H1 (cell line): ENCODE data around the gene PKDREJ.

Experiments used
- CBX5 ChIP-seq: fragments of 300-800, 300-1000 bp; sonication (generic); IDR thresholded peaks from 2 replicates; pipeline ENCODE4 v1.7.1; 2016; ENCODE audit warnings: antibody characterized with exemption, low read length, low read depth
- CTCF ChIP-seq, 3 experiments: IDR thresholded peaks; 1 replicate in 2 of 3; 2 replicates in 1 of 3; pipeline versions ENCODE4 v1.5.1 to v1.6.1; 2011; ENCODE audit warnings: low read length in 3 of 3, mild to moderate bottlenecking in 3 of 3, inconsistent platforms in 2 of 3, low read depth in 1 of 3, moderate library complexity in 1 of 3; ENCODE audit not compliant: insufficient read depth in 1 of 3; ENCODE audit errors: control extremely low read depth in 1 of 3
- EP300 ChIP-seq, 2 experiments: IDR thresholded peaks; 1 replicate in 1 of 2; 2 replicates in 1 of 2; pipeline ENCODE4 v1.6.1; 2011 to 2012; ENCODE audit warnings: low read depth in 2 of 2, low read length in 2 of 2, mild to moderate bottlenecking in 2 of 2, borderline replicate concordance in 1 of 2, inconsistent platforms in 1 of 2, moderate library complexity in 1 of 2
- EZH2 ChIP-seq: fragments of 200-600 bp; sonication (generic); IDR thresholded peaks from 2 replicates; pipeline ENCODE4 v1.7.1; 2012; ENCODE audit warnings: low read depth, mild to moderate bottlenecking, moderate library complexity, low read length, inconsistent platforms; ENCODE audit not compliant: severe bottlenecking
- POLR2A ChIP-seq, 2 experiments: IDR thresholded peaks; 1 replicate in 1 of 2; 2 replicates in 1 of 2; pipeline ENCODE4 v1.6.1; 2011; ENCODE audit warnings: low read depth in 2 of 2, low read length in 2 of 2, mild to moderate bottlenecking in 2 of 2; ENCODE audit errors: control extremely low read depth in 1 of 2
- POLR2AphosphoS5 ChIP-seq: IDR thresholded peaks from 2 replicates; pipeline ENCODE4 v1.6.1; 2011; ENCODE audit warnings: low read depth, low read length
- RFX5 ChIP-seq: IDR thresholded peaks from 2 replicates; pipeline ENCODE4 v1.6.1; 2011; ENCODE audit warnings: low read depth, low read length, improper control_type of control experiment, borderline replicate concordance
- SUZ12 ChIP-seq: fragments of 200-600 bp; sonication (generic); IDR thresholded peaks from 2 replicates; pipeline ENCODE4 v1.6.1; 2012; ENCODE audit warnings: mild to moderate bottlenecking, inconsistent platforms, low read length, moderate library complexity, mixed read lengths
- TAF1 ChIP-seq: IDR thresholded peaks from 2 replicates; pipeline ENCODE4 v1.6.1; 2011; ENCODE audit warnings: mild to moderate bottlenecking, low read depth, low read length

- TF ChIP-seq POLR2A (IDR thresholded peaks at IDR 0.05; ENCODE audit: control extremely low read depth in 1 of 2, low read depth in 2 of 2, low read length in 2 of 2) (no peak), TAF1 (no peak), EZH2 (no peak), SUZ12 (no peak), POLR2AphosphoS5 (no peak), CTCF (IDR thresholded peaks at IDR 0.05; ENCODE audit: control extremely low read depth in 1 of 3, insufficient read depth in 1 of 3, low read depth in 1 of 3, low read length in 3 of 3) (no peak), CBX5 (no peak), RFX5 (no peak), EP300 (IDR thresholded peaks at IDR 0.05; ENCODE audit: borderline replicate concordance in 1 of 2, low read depth in 2 of 2, low read length in 2 of 2) (no peak)
Measured at GRCh38 chr22:46233231-46233630, 29.9 kb downstream of the PKDREJ start.
